ENCODE measurements around the gene CHRNA3.

CHRNA3 gene

GRCh38 chr15:78636378-78636859 is 15.6 kb upstream of the CHRNA3 start:
- DNase-seq (ENCODE audit: low spot score) = no peak

GRCh38 chr15:78635346-78635745 is 14.6 kb upstream of the CHRNA3 start:
- DNase-seq (ENCODE audit: low spot score) = no peak

GRCh38 chr15:78634210-78635145 is 13.7 kb upstream of the CHRNA3 start:
- no peak for DNase-seq (ENCODE audit: low spot score)

GRCh38 chr15:78633348-78633747 is 12.6 kb upstream of the CHRNA3 start:
- no peak for DNase-seq (ENCODE audit: low spot score)

GRCh38 chr15:78630886-78631633 is 10.3 kb upstream of the CHRNA3 start:
- DNase-seq (ENCODE audit: low spot score) = no peak

- no peak for DNase-seq (ENCODE audit: low spot score)
Observed at GRCh38 chr15:78629716-78630065, 8.9 kb upstream of the CHRNA3 start.

GRCh38 chr15:78629031-78629715 is 8.4 kb upstream of the CHRNA3 start:
- no peak for DNase-seq (ENCODE audit: low spot score)

GRCh38 chr15:78628227-78628626 is 7.4 kb upstream of the CHRNA3 start:
- no peak for DNase-seq (ENCODE audit: low spot score)

- DNase-seq (ENCODE audit: low spot score) = no peak
Observed at GRCh38 chr15:78627348-78627747, 6.6 kb upstream of the CHRNA3 start.

GRCh38 chr15:78626381-78626995 is 5.7 kb upstream of the CHRNA3 start:
- DNase-seq (ENCODE audit: low spot score) = no peak

GRCh38 chr15:78625606-78626280 is 4.9 kb upstream of the CHRNA3 start:
- DNase-seq (ENCODE audit: low spot score) = no peak

- no peak for DNase-seq (ENCODE audit: low spot score)
Observed at GRCh38 chr15:78624651-78625590, 4.1 kb upstream of the CHRNA3 start.

GRCh38 chr15:78623786-78624497 is 3.1 kb upstream of the CHRNA3 start:
- no peak for DNase-seq (ENCODE audit: low spot score)

- DNase-seq (ENCODE audit: low spot score) = no peak
Observed at GRCh38 chr15:78621810-78622402, 1.1 kb upstream of the CHRNA3 start.

- DNase-seq (ENCODE audit: low spot score) = peak; percentile 68
Observed at GRCh38 chr15:78620021-78620526, 722 bp downstream of the CHRNA3 start.

- DNase-seq (ENCODE audit: low spot score) = no peak
Observed at GRCh38 chr15:78619022-78619950, 1.5 kb downstream of the CHRNA3 start.

- DNase-seq (ENCODE audit: low spot score) = peak; percentile 95
Observed at GRCh38 chr15:78618490-78618934, 2.3 kb downstream of the CHRNA3 start.

- DNase-seq (ENCODE audit: low spot score) = no peak
Observed at GRCh38 chr15:78618064-78618463, 2.7 kb downstream of the CHRNA3 start.

All from HuH-7.5 (cell line).